ENCODE measurements around the gene ASB16.

ASB16 gene

GRCh38 chr17:44190481-44190880 is 20.0 kb downstream of the ASB16 start:
- DNase-seq: no peak

GRCh38 chr17:44191369-44191768 is 20.9 kb downstream of the ASB16 start:
- no peak for DNase-seq

GRCh38 chr17:44191941-44192496 is 21.5 kb downstream of the ASB16 start:
- no peak for DNase-seq

- no peak for DNase-seq
Measured at GRCh38 chr17:44192750-44193149, 22.2 kb downstream of the ASB16 start.

GRCh38 chr17:44193326-44194084 is 23.0 kb downstream of the ASB16 start:
- no peak for DNase-seq

- DNase-seq: no peak
Measured at GRCh38 chr17:44197107-44197506, 26.6 kb downstream of the ASB16 start.

- peak in 1 of 2 donors; percentile 91 for DNase-seq
Measured at GRCh38 chr17:44197980-44198720, 27.6 kb downstream of the ASB16 start.

GRCh38 chr17:44198721-44199552 is 28.4 kb downstream of the ASB16 start:
- DNase-seq: peak in 1 of 2 donors; percentile 77

GRCh38 chr17:44199553-44200477 is 29.3 kb downstream of the ASB16 start, which contains the start of gene ATXN7L3:
Gene ATXN7L3, minus strand, starts transcription at chr17:44199884. Its CDS starts 1,814 bp downstream, at chr17:44198070.
- peak; percentile 94 to 95 for DNase-seq

GRCh38 chr17:44200478-44201155 is 30.1 kb downstream of the ASB16 start:
- DNase-seq: no peak

GRCh38 chr17:44202756-44203155 is 32.3 kb downstream of the ASB16 start:
- DNase-seq: no peak

- peak in 1 of 2 donors; percentile 53 for DNase-seq
Measured at GRCh38 chr17:44203731-44204440, 33.4 kb downstream of the ASB16 start.

- DNase-seq: peak in 1 of 2 donors; percentile 31
Measured at GRCh38 chr17:44204441-44204882, 34.0 kb downstream of the ASB16 start.

GRCh38 chr17:44205962-44206824 is 35.7 kb downstream of the ASB16 start:
- no peak for DNase-seq

GRCh38 chr17:44206825-44207155 is 36.3 kb downstream of the ASB16 start:
- no peak for DNase-seq

GRCh38 chr17:44207319-44207718 is 36.8 kb downstream of the ASB16 start:
- no peak for DNase-seq

- no peak for DNase-seq
Measured at GRCh38 chr17:44207743-44208142, 37.2 kb downstream of the ASB16 start.

GRCh38 chr17:44209786-44210341 is 39.4 kb downstream of the ASB16 start:
- no peak for DNase-seq
